GM19372 (cell line): ENCODE measurements around the gene SPDYE17.
"Not testable (repeated sequence)": the region's sequence is repeated elsewhere in the genome, so short reads cannot be mapped to it uniquely, and the experiment has no call there.

Experiments used
- ATAC-seq: cut with Tn5 transposase; IDR thresholded peaks from one replicate; pipeline ENCODE4 v1.9.1; 2021; ENCODE audit warnings: mild to moderate bottlenecking, low read depth, moderate library complexity; ENCODE audit not compliant: unreplicated experiment

The SPDYE17 gene

DNA sequence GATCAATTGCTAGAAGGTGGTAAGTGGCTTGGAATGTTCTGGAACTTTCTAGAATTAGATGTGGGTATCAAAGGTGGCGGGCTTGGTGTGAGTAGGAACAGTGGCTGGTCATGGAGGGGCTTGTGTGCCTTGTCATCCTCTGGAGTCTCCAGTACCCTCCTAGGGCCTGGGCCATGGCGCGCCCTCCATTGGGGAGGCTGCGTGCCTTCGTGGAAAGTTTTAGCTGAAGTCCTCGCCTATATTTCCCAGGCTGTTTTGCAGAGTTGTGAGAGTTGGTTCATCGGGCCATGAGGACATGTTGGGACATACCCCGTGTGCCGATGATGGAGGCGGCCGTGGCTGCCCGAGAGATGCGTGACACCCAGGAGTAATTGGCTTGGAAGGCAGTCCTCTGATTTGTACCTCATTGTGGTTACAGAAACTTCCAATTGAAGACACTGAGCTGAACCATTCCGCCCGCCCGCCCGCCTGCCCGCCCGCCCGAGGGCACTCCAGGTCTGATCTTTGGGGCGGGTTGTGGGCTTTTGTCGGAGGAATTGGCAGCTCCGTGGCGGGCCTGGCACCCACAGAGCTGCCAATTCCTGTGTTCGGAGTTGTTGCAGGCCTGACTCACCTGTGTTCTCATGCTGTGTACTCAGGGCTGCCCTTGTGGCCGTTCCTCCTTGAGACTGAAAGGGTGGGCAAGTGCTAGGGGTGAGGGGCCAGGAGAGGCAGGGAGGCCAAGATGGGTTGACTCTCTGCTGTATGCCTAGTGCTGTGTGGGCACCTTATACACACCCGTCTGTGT, 57.2 kb downstream of the SPDYE17 start:
- not testable (repeated sequence) for ATAC-seq

DNA sequence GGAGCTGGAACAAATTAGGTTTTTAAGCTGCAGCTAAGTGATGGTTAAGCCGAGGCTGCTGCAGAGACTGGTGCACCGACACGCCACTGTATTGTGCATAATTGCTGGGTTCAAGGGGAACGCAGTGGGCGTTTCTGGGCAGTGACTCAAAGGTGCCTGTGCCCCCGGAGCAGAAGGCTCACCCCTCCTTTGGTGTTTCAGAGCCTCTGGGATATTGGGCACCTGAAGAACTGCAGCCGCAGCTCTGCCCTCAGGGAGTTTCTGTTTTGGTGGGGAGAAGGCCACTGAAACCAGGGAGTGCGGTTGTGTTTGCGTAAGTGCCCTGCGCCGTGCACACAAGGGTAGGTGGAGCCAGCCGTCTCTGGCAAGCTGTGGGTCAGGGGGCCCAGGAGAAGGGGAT, 57.8 kb downstream of the SPDYE17 start:
- not testable (repeated sequence) for ATAC-seq

DNA sequence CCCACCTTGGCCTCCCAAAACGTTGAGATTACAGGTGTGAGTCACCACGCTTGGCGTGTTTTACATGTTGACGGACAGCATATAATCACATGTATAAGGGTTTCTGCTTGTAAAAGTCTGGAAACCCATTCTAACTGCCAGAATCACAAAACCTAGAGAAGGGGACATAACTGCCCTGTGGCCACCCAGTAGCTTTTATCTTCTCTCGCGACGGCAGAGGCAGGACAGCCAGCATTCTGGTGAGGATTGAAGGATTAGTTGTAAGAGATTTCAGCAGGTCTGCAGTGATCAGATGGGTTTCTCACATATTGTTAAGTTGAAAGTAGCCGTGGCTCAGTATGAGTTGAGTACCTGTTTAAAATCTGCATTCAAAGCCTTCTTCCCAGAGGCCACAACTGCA, 59.8 kb downstream of the SPDYE17 start:
- not testable (repeated sequence) for ATAC-seq
